GM12873 (cell line): ENCODE data around the gene DIPK1A.

Experiments
- CTCF ChIP-seq: IDR thresholded peaks from 2 replicates; pipeline ENCODE4 v1.5.1; 2012; ENCODE audit warnings: low read depth, mild to moderate bottlenecking, moderate library complexity, low read length, control low read depth; ENCODE audit not compliant: insufficient read depth; ENCODE audit errors: missing control alignments

DIPK1A gene

GRCh38 chr1:92840600-92840999 lies 120.7 kb downstream of the DIPK1A start:
- no peak for TF ChIP-seq CTCF

DNA sequence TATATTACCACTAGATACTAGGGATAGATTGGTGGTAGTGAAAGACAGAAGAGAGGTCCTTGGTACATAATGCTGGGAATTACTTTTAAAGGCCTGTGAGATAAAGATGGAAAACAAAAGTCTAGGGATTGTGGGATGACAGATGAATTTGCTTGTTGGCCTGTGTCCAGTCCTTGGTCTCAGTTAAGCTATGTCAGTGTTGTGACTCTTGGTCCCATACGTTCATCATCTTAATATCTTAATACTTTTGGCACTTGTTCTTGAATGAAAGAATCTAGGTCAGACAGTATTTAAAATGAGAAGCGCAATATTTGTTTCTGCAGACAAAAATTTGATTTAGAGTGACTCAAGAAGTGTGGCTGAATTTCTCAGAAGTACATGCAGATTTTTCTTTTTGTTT lies 121.8 kb downstream of the DIPK1A start:
- TF ChIP-seq CTCF = no peak

GRCh38 chr1:92838519-92838918 lies 122.7 kb downstream of the DIPK1A start:
- TF ChIP-seq CTCF = no peak

GRCh38 chr1:92837062-92837461 lies 124.2 kb downstream of the DIPK1A start:
- no peak for TF ChIP-seq CTCF

- no peak for TF ChIP-seq CTCF
Observed at GRCh38 chr1:92834617-92835016, 126.6 kb downstream of the DIPK1A start.

DNA sequence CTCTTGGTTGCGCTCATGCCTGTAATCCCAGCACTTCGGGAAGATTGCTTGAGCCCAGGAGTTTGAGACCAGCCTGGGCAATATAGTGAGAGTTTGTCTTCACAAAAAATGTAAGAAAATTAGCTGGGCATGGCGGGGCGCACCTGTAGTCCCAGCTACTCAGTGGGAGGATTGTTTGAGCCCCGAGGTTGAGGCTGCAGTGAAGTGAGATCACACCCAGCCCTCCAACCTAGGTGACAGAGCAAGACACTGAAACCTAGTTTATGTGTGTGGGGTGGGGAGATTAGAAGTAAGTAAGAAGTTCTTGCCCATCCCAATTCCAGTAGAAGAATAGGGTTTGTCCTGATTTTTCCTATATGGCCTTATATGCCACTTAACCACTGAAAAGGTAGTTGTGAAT lies 127.4 kb downstream of the DIPK1A start:
- no peak for TF ChIP-seq CTCF

GRCh38 chr1:92832537-92833114 lies 128.6 kb downstream of the DIPK1A start:
- TF ChIP-seq CTCF = no peak
